ENCODE measurements around the gene CARD19.

Gene CARD19

DNA sequence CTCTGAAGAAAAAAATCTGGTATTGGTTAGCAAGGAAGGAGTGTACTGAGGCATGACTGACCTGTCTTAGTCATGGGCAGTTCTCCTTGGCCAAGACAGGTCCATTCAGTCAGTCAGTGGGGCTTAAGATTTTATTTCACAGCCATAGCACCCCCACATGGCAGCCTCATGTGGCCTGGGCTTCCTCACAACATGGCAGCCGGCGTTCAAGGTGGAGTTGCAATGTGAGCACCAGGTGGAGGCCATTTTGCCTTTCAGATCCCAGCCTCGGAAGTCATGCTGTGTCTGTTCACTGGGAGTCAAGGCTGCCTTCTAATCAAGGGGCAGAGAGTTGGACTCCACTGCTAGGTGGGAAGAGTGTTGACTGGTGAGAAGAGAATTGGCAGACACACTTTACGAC, 10.3 kb upstream of the CARD19 start:
- no peaks in the 10 kb centered on the region for H3K9me2 ChIP-seq (replicated peaks; ENCODE audit: insufficient read depth, low read length)
- H3K79me2 ChIP-seq (ENCODE audit: low read length) = no peaks in the 10 kb centered on the region
- H3K9ac ChIP-seq (ENCODE audit: low read length) = no peak overlapping the region
- H3K4me1 ChIP-seq (ENCODE audit: low read length) = no peaks in the 10 kb centered on the region
- H3K4me2 ChIP-seq (ENCODE audit: low read depth, low read length) = no peak overlapping the region
- H3F3A ChIP-seq (ENCODE audit: insufficient read depth, low read length) = no peaks in the 10 kb centered on the region
- H3K9me3 ChIP-seq (replicated peaks; ENCODE audit: insufficient read depth, low read length) = no peaks in the 10 kb centered on the region
- H3K4me3 ChIP-seq (ENCODE audit: low read length) = no peak overlapping the region
- H2AFZ ChIP-seq (ENCODE audit: low read length) = no peak overlapping the region
- H3K27me3 ChIP-seq (replicated peaks; ENCODE audit: insufficient read depth, low read length) = no peaks in the 10 kb centered on the region
- H3K36me3 ChIP-seq (replicated peaks; ENCODE audit: insufficient read depth, low read length) = no peaks in the 10 kb centered on the region
- H3K27ac ChIP-seq (ENCODE audit: low read length) = no peak overlapping the region
- TF ChIP-seq EZH2phosphoT487 (IDR thresholded peaks at IDR 0.05; ENCODE audit: low read length) = no peak
- TF ChIP-seq EZH2 (optimal IDR thresholded peaks at IDR 0.05; ENCODE audit: low read depth, low read length) = no peak
- TF ChIP-seq, protein P1, sequence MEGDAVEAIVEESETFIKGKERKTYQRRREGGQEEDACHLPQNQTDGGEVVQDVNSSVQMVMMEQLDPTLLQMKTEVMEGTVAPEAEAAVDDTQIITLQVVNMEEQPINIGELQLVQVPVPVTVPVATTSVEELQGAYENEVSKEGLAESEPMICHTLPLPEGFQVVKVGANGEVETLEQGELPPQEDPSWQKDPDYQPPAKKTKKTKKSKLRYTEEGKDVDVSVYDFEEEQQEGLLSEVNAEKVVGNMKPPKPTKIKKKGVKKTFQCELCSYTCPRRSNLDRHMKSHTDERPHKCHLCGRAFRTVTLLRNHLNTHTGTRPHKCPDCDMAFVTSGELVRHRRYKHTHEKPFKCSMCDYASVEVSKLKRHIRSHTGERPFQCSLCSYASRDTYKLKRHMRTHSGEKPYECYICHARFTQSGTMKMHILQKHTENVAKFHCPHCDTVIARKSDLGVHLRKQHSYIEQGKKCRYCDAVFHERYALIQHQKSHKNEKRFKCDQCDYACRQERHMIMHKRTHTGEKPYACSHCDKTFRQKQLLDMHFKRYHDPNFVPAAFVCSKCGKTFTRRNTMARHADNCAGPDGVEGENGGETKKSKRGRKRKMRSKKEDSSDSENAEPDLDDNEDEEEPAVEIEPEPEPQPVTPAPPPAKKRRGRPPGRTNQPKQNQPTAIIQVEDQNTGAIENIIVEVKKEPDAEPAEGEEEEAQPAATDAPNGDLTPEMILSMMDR (IDR thresholded peaks at IDR 0.05; ENCODE audit: low read length) = no peak
- no peaks in the 10 kb centered on the region for H4K20me1 ChIP-seq (ENCODE audit: insufficient read depth, low read length)
- DNase-seq = no peak

DNA sequence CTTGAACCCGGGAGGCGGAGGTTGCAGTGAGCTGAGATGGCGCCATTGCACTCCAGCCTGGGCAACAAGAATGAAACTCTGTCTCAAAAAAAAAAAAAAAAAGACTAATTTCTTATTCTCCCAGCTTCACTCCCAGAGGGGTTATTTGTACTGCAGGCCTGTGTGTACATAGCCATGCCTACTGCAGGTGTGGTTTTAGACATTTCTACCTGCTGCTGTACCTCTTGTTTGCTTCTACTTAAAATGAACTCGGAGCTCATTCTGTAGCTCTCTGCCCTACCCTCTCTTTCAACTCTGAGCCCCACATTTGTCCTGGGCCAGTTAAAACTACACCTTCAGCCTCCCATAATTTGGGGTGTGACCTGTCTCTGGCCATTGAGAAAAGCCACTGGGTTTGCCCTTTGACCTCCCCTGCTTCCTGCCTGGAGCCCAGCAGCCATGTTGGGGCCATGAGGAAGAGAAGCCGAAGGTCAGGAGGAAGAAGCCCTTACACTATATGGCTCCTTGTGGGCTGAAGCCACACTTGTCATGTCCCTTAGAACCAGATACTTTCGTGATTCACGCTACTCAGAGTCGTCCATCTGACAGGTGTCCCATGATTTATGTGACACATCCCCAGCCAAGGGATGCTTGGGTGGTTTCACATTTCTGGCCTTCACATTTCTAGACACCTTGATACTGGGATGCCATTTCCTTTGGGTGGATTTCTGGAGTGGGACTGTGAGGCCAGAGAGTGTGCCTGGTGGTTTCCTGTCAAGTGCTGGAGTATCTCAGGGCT, 9.4 kb upstream of the CARD19 start:
- Histone ChIP-seq H3K4me3 (ENCODE audit: low read length) (no peak overlapping the region), H3K9me2 (replicated peaks; ENCODE audit: insufficient read depth, low read length) (no peaks in the 10 kb centered on the region)

GRCh38 chr9:93087971-93088655, 7.9 kb upstream of the CARD19 start:
- TF ChIP-seq EZH2phosphoT487 (IDR thresholded peaks at IDR 0.05; ENCODE audit: low read length) (no peak), EZH2 (optimal IDR thresholded peaks at IDR 0.05; ENCODE audit: low read depth, low read length) (no peak)
- TF ChIP-seq, protein P1 (IDR thresholded peaks at IDR 0.05; ENCODE audit: low read length) = no peak
- no peak overlapping the region for H3K4me2 ChIP-seq (ENCODE audit: low read depth, low read length)
- H3K4me1 ChIP-seq (ENCODE audit: low read length) = peaks cover 6% of the 10 kb centered on the region; the same call in 1 of the 2 replicates
- no peak overlapping the region for H3K27ac ChIP-seq (ENCODE audit: low read length)
- H3K4me3 ChIP-seq (ENCODE audit: low read length) = no peak overlapping the region
- DNase-seq = no peak
- no peaks in the 10 kb centered on the region for H3K9me2 ChIP-seq (replicated peaks; ENCODE audit: insufficient read depth, low read length)
- H3K27me3 ChIP-seq (replicated peaks; ENCODE audit: insufficient read depth, low read length) = no peaks in the 10 kb centered on the region
- H3K79me2 ChIP-seq (ENCODE audit: low read length) = no peaks in the 10 kb centered on the region
- H3K36me3 ChIP-seq (replicated peaks; ENCODE audit: insufficient read depth, low read length) = no peaks in the 10 kb centered on the region
- H3K9me3 ChIP-seq (replicated peaks; ENCODE audit: insufficient read depth, low read length) = no peaks in the 10 kb centered on the region
- peaks cover 4% of the 10 kb centered on the region for H3F3A ChIP-seq (ENCODE audit: insufficient read depth, low read length)
- no peak overlapping the region for H2AFZ ChIP-seq (ENCODE audit: low read length)
- H3K9ac ChIP-seq (ENCODE audit: low read length) = no peak overlapping the region
- no peaks in the 10 kb centered on the region for H4K20me1 ChIP-seq (ENCODE audit: insufficient read depth, low read length)

More for the DNA sequence above, 9.4 kb upstream of the CARD19 start:
- Histone ChIP-seq H4K20me1 (ENCODE audit: insufficient read depth, low read length) (no peaks in the 10 kb centered on the region), H3K27ac (ENCODE audit: low read length) (no peak overlapping the region), H3K36me3 (replicated peaks; ENCODE audit: insufficient read depth, low read length) (no peaks in the 10 kb centered on the region), H2AFZ (ENCODE audit: low read length) (no peak overlapping the region), H3K27me3 (replicated peaks; ENCODE audit: insufficient read depth, low read length) (no peaks in the 10 kb centered on the region), H3K9ac (ENCODE audit: low read length) (no peak overlapping the region), H3K9me3 (replicated peaks; ENCODE audit: insufficient read depth, low read length) (no peaks in the 10 kb centered on the region), H3K4me2 (ENCODE audit: low read depth, low read length) (no peak overlapping the region), H3K79me2 (ENCODE audit: low read length) (no peaks in the 10 kb centered on the region), H3F3A (ENCODE audit: insufficient read depth, low read length) (no peaks in the 10 kb centered on the region), H3K4me1 (ENCODE audit: low read length) (no peaks in the 10 kb centered on the region)
- DNase-seq = no peak
- TF ChIP-seq, protein P1 (IDR thresholded peaks at IDR 0.05; ENCODE audit: low read length) = no peak
- TF ChIP-seq EZH2 (optimal IDR thresholded peaks at IDR 0.05; ENCODE audit: low read depth, low read length) (no peak), EZH2phosphoT487 (IDR thresholded peaks at IDR 0.05; ENCODE audit: low read length) (no peak)

Measured in MM.1S (cell line).